Suprapubic skin (tissue), 4 donors: Measurements from ENCODE around the gene KRTAP4-16.

Experiments
- CTCF ChIP-seq, 2 donors: fragments of 200-600 bp in 1 of 2; fragments of 450-650 bp in 1 of 2; sonication (generic) in 1 of 2; IDR thresholded peaks; one replicate each; pipeline ENCODE4 v1.5.1; 2016 to 2019; ENCODE audit warnings: antibody characterized with exemption in 2 of 2, mild to moderate bottlenecking in 1 of 2, moderate library complexity in 1 of 2
- EP300 ChIP-seq: sonication (generic); formaldehyde crosslinking; IDR thresholded peaks from one replicate; pipeline ENCODE4 v1.6.1; 2017; ENCODE audit warnings: antibody characterized with exemption
- POLR2A ChIP-seq, 2 donors: fragments of 450-650 bp; IDR thresholded peaks; one replicate each; pipeline ENCODE4 v1.6.1; 2017; ENCODE audit warnings: antibody characterized with exemption in 2 of 2, mild to moderate bottlenecking in 2 of 2, moderate library complexity in 2 of 2
- POLR2AphosphoS5 ChIP-seq, 3 donors: sonication (generic); formaldehyde crosslinking; IDR thresholded peaks; one replicate each; pipeline ENCODE4 v1.6.1; 2017; ENCODE audit warnings: antibody characterized with exemption in 3 of 3

DNA sequence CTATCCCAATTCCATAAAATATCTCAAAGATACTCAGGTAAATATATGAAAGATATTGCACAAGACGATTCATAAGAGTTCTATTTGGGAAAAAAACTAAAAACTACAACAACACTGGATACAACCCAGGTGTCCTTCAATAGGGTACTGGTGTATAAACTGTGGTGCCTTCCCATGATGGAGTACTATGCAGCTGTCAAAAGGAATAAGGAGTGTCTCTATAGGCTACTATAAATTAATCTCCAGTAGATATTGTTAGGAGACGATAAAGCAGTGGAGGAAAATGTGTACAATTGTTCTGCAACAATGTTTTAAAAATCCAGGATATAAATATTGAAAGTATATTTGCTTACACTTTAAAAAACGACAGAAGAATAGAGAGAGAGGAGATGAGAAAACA lies 24.4 kb upstream of the KRTAP4-16 start:
- no peak for TF ChIP-seq CTCF (IDR thresholded peaks at IDR 0.05)
- TF ChIP-seq POLR2A (IDR thresholded peaks at IDR 0.05): no peak
- TF ChIP-seq EP300: no peak
- no peak for TF ChIP-seq POLR2AphosphoS5 (IDR thresholded peaks at IDR 0.05)
